Measurements from ENCODE around the gene ZNF579. TPM values are rescaled to one million over a fixed set of nuclear protein-coding genes. Genes with fewer than 3 reads are reported as not detected.
A peak's percentile ranks its signal among the peaks of the same experiment; 100 is the strongest.

The ZNF579 gene
- total and polyA plus RNA-seq, 2 of the 13 experiments (the other 11 are each of a cell fraction or from before 2014, with no cell fraction given) = 2.1 to 2.9 TPM

DNA sequence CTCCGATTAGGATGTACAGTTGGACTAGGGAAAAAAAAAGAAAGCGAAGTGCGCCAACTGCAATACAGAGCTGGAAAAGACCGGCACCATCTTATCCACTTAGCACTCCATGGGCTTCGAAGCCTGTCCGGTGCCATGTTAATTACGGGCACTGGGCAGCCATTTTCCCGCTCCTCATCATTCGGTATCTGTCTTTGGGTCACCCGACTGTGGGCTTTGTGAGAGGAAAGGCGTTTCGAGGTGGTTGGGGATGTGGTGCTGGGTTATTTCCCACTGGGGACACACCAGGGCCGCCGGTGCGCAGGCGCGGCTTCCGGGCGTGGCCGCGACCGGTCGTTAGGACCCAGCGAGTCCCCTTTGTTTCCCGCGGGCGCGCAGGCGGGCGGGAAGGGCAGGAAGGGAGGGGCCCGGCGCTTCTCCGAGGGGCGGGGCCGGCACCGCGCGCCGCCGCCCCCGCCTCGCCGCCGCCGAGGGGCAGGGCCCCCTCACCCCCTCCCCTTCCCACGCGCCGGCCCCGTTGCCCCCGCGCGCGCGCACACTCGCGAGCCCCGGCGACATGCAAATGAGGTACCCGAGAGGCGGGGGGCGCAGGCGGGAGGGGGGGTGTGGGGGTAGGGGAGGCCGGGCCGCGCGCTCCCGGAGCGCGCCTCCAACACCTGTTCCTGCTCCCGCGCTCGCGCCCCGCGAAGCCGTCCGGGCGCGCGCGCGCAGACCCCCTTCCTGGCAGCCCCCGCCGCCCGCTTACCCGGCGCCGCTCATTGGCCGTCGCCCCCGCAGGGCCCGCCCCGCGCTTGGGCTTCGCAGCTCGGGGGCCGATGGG is 19.4 kb upstream of the ZNF579 start, which contains the start of gene ZNF524 (continued):
- TF ChIP-seq, protein P1, sequence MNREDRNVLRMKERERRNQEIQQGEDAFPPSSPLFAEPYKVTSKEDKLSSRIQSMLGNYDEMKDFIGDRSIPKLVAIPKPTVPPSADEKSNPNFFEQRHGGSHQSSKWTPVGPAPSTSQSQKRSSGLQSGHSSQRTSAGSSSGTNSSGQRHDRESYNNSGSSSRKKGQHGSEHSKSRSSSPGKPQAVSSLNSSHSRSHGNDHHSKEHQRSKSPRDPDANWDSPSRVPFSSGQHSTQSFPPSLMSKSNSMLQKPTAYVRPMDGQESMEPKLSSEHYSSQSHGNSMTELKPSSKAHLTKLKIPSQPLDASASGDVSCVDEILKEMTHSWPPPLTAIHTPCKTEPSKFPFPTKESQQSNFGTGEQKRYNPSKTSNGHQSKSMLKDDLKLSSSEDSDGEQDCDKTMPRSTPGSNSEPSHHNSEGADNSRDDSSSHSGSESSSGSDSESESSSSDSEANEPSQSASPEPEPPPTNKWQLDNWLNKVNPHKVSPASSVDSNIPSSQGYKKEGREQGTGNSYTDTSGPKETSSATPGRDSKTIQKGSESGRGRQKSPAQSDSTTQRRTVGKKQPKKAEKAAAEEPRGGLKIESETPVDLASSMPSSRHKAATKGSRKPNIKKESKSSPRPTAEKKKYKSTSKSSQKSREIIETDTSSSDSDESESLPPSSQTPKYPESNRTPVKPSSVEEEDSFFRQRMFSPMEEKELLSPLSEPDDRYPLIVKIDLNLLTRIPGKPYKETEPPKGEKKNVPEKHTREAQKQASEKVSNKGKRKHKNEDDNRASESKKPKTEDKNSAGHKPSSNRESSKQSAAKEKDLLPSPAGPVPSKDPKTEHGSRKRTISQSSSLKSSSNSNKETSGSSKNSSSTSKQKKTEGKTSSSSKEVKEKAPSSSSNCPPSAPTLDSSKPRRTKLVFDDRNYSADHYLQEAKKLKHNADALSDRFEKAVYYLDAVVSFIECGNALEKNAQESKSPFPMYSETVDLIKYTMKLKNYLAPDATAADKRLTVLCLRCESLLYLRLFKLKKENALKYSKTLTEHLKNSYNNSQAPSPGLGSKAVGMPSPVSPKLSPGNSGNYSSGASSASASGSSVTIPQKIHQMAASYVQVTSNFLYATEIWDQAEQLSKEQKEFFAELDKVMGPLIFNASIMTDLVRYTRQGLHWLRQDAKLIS (CRISPR knock-in tag; IDR thresholded peaks at IDR 0.05) = no peak
- TF ChIP-seq, protein P2, sequence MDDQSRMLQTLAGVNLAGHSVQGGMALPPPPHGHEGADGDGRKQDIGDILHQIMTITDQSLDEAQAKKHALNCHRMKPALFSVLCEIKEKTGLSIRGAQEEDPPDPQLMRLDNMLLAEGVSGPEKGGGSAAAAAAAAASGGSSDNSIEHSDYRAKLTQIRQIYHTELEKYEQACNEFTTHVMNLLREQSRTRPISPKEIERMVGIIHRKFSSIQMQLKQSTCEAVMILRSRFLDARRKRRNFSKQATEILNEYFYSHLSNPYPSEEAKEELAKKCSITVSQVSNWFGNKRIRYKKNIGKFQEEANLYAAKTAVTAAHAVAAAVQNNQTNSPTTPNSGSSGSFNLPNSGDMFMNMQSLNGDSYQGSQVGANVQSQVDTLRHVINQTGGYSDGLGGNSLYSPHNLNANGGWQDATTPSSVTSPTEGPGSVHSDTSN (CRISPR knock-in tag; IDR thresholded peaks at IDR 0.05; ENCODE audit: borderline replicate concordance) = no peak
- TF ChIP-seq, protein P3, sequence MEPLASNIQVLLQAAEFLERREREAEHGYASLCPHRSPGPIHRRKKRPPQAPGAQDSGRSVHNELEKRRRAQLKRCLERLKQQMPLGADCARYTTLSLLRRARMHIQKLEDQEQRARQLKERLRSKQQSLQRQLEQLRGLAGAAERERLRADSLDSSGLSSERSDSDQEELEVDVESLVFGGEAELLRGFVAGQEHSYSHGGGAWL (CRISPR knock-in tag; IDR thresholded peaks at IDR 0.05) = 0 out of 2 replicates have a peak, but pooled peaks have one; percentile 46
- TF ChIP-seq MXI1 (IDR thresholded peaks at IDR 0.05; ENCODE audit: borderline replicate concordance, low read depth, low read length) = no peak; the same call in 2 of the 3 replicates
- TF ChIP-seq, protein P4, sequence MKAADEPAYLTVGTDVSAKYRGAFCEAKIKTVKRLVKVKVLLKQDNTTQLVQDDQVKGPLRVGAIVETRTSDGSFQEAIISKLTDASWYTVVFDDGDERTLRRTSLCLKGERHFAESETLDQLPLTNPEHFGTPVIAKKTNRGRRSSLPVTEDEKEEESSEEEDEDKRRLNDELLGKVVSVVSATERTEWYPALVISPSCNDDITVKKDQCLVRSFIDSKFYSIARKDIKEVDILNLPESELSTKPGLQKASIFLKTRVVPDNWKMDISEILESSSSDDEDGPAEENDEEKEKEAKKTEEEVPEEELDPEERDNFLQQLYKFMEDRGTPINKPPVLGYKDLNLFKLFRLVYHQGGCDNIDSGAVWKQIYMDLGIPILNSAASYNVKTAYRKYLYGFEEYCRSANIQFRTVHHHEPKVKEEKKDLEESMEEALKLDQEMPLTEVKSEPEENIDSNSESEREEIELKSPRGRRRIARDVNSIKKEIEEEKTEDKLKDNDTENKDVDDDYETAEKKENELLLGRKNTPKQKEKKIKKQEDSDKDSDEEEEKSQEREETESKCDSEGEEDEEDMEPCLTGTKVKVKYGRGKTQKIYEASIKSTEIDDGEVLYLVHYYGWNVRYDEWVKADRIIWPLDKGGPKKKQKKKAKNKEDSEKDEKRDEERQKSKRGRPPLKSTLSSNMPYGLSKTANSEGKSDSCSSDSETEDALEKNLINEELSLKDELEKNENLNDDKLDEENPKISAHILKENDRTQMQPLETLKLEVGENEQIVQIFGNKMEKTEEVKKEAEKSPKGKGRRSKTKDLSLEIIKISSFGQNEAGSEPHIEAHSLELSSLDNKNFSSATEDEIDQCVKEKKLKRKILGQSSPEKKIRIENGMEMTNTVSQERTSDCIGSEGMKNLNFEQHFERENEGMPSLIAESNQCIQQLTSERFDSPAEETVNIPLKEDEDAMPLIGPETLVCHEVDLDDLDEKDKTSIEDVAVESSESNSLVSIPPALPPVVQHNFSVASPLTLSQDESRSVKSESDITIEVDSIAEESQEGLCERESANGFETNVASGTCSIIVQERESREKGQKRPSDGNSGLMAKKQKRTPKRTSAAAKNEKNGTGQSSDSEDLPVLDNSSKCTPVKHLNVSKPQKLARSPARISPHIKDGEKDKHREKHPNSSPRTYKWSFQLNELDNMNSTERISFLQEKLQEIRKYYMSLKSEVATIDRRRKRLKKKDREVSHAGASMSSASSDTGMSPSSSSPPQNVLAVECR (CRISPR knock-in tag; IDR thresholded peaks at IDR 0.05; ENCODE audit: borderline replicate concordance) = 0 out of 2 replicates have a peak, but pooled peaks have one; percentile 4
- peak; percentile 59 for TF ChIP-seq ETV5 (CRISPR knock-in tag; IDR thresholded peaks at IDR 0.05; ENCODE audit: borderline replicate concordance)
- peak; percentile 82 for TF ChIP-seq ZNF430 (CRISPR knock-in tag; IDR thresholded peaks at IDR 0.05)
- TF ChIP-seq, protein P5, sequence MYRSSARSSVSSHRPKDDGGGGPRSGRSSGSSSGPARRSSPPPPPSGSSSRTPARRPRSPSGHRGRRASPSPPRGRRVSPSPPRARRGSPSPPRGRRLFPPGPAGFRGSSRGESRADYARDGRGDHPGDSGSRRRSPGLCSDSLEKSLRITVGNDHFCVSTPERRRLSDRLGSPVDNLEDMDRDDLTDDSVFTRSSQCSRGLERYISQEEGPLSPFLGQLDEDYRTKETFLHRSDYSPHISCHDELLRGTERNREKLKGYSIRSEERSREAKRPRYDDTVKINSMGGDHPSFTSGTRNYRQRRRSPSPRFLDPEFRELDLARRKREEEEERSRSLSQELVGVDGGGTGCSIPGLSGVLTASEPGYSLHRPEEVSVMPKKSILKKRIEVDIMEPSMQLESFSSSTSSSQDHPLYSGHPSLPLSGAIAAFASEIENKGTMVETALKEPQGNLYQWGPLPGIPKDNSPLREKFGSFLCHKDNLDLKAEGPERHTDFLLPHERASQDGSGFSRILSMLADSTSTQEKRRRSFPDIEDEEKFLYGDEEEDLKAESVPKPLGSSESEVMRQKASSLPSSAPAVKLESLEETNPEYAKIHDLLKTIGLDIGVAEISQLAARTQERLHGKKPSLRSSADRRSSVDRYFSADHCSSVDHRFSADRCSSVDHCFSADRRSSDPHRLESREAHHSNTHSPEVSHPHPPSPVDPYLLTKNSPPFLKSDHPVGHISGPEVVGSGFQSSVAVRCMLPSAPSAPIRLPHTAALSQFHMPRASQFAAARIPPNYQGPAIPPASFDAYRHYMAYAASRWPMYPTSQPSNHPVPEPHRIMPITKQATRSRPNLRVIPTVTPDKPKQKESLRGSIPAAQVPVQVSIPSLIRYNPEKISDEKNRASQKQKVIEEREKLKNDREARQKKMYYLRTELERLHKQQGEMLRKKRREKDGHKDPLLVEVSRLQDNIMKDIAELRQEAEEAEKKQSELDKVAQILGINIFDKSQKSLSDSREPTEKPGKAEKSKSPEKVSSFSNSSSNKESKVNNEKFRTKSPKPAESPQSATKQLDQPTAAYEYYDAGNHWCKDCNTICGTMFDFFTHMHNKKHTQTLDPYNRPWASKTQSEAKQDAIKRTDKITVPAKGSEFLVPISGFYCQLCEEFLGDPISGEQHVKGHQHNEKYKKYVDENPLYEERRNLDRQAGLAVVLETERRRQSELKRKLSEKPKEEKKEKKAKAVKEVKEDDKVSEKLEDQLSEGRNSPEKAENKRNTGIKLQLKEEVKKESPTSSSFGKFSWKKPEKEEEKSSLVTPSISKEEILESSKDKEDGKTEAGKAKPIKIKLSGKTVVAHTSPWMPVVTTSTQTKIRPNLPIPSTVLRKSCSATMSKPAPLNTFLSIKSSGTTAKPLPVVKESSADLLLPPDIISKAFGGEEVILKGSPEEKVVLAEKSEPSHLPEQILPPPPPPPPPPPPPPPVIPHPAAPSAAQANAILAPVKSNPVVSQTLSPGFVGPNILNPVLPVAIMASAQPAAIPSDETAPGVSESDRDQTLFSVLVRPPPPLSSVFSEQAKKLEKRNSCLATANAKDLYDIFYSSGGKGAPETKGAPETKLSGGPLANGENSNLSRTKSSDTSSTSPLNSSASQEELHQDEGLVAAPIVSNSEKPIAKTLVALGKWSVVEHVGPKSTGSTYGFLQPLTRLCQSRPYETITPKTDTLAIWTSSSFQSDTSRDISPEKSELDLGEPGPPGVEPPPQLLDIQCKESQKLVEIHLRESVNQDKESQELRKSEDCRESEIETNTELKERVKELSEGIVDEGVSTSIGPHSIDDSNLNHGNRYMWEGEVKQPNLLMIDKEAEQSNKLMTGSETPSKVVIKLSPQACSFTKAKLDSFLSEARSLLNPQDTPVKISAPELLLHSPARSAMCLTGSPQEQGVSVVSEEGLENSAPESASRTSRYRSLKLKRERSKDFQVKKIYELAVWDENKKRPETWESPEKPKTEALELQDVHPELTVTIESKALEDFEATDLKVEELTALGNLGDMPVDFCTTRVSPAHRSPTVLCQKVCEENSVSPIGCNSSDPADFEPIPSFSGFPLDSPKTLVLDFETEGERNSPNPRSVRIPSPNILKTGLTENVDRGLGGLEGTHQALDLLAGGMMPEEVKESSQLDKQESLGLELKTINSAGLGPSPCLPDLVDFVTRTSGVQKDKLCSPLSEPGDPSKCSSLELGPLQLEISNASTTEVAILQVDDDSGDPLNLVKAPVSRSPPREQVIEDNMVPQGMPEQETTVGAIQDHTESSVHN (CRISPR knock-in tag; IDR thresholded peaks at IDR 0.05) = no peak
